ENCODE data around the gene HDHD5.

The HDHD5 gene

DNA sequence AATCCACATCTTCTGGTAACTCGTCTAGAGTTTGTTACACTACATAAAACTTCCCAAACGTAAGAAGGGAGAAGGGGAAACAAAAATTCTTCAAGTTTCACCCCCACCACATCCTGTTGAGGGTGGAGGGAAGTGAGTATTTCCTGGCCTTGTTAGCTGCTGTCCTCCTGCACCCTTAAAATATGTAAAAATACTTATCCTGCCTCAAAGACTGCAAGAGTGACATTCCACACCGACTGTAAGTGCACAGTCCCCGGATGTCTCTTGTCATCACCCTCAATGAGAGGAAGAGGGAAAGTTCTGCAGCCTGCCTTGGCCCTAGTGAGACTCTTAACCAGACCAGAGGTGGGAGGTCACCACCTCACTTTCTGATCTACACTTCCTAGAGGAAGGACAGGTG lies 41.2 kb downstream of the HDHD5 start:
- H3K36me3 ChIP-seq (replicated peaks) = no peaks in the 10 kb centered on the region
- peaks cover 15% of the 10 kb centered on the region for H3K27me3 ChIP-seq (replicated peaks)
- H3K4me3 ChIP-seq (ENCODE audit: low read depth, low read length) = no peak overlapping the region
- no peak overlapping the region for H3K27ac ChIP-seq
- in situ Hi-C loops (cut with HindIII; ENCODE audit: low pct_ligation_motif_present, low sequenced_read_pairs) = no loop called here
- TF ChIP-seq, protein P1, sequence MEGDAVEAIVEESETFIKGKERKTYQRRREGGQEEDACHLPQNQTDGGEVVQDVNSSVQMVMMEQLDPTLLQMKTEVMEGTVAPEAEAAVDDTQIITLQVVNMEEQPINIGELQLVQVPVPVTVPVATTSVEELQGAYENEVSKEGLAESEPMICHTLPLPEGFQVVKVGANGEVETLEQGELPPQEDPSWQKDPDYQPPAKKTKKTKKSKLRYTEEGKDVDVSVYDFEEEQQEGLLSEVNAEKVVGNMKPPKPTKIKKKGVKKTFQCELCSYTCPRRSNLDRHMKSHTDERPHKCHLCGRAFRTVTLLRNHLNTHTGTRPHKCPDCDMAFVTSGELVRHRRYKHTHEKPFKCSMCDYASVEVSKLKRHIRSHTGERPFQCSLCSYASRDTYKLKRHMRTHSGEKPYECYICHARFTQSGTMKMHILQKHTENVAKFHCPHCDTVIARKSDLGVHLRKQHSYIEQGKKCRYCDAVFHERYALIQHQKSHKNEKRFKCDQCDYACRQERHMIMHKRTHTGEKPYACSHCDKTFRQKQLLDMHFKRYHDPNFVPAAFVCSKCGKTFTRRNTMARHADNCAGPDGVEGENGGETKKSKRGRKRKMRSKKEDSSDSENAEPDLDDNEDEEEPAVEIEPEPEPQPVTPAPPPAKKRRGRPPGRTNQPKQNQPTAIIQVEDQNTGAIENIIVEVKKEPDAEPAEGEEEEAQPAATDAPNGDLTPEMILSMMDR (IDR thresholded peaks at IDR 0.05; ENCODE audit: low read depth, low read length, missing control alignments) = no peak
- no peak for DNase-seq

DNA sequence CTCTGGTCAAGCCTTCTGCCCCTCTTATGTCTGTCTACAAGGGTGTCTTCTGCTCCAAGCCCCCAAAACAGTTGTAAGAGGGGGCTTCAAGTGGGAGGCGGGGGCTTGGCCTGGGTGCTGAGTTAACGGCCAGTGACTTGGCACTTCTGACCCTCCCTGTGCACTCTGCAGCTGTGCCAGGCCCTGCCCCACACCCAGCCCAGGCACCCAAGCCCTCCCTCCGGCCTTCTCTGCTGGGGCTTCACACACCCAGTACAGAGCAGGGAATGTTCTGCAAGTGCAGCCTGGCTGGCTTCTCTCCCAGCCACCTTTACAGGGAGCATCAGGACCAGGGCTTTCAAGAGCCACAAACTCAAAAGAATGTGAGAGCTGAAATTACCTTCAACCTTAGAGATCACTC lies 41.7 kb downstream of the HDHD5 start:
- in situ Hi-C loops (cut with HindIII; ENCODE audit: low pct_ligation_motif_present, low sequenced_read_pairs) = no loop called here
- no peak overlapping the region for H3K4me3 ChIP-seq (ENCODE audit: low read depth, low read length)
- TF ChIP-seq, protein P1 (IDR thresholded peaks at IDR 0.05; ENCODE audit: low read depth, low read length, missing control alignments) = no peak
- no peak overlapping the region for H3K27ac ChIP-seq
- DNase-seq = no peak
- H3K27me3 ChIP-seq (replicated peaks) = peaks cover 15% of the 10 kb centered on the region
- no peaks in the 10 kb centered on the region for H3K36me3 ChIP-seq (replicated peaks)

DNA sequence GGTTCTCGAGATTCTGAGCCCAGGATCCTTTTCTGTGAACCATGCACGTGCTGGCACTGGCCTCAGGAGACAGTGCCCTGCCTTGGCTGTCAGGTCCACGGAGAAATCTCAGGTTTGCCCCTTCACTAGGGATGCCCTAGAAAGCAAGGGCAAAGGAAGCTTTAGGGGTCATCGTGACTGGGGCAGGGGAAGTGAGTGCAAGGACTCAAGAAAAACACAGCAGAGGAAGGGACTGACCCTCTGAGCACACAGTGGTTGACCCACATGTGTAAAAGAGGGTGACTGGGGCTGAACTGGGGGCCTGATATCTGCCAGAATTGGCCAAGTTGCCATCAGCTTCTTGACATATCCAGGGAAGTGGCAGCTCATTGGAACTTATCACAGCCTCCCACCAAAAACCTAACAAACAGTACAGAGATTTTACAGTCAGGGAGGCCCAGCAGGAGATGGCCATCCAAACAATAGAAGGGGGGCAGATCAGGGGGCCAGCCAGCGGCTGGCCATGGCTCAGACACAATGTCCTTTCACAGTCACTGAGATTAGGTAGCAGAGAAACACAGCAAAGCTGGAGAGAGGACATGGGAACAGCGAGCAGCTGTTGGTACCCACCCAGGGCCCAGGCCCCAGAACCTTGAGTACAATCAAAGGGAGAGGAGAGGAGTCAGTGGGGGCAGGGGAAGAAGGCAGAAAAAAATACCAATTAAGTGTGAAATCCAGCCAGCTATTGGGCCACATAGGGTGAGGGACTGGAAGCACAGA lies 42.3 kb downstream of the HDHD5 start:
- no peak overlapping the region for H3K4me3 ChIP-seq (ENCODE audit: low read depth, low read length)
- TF ChIP-seq, protein P1 (IDR thresholded peaks at IDR 0.05; ENCODE audit: low read depth, low read length, missing control alignments) = no peak
- H3K27ac ChIP-seq = no peak overlapping the region
- H3K27me3 ChIP-seq (replicated peaks) = peaks cover 13% of the 10 kb centered on the region
- H3K36me3 ChIP-seq (replicated peaks) = no peaks in the 10 kb centered on the region
- no peak for DNase-seq
- in situ Hi-C loops (cut with HindIII; ENCODE audit: low pct_ligation_motif_present, low sequenced_read_pairs) = no loop called here

DNA sequence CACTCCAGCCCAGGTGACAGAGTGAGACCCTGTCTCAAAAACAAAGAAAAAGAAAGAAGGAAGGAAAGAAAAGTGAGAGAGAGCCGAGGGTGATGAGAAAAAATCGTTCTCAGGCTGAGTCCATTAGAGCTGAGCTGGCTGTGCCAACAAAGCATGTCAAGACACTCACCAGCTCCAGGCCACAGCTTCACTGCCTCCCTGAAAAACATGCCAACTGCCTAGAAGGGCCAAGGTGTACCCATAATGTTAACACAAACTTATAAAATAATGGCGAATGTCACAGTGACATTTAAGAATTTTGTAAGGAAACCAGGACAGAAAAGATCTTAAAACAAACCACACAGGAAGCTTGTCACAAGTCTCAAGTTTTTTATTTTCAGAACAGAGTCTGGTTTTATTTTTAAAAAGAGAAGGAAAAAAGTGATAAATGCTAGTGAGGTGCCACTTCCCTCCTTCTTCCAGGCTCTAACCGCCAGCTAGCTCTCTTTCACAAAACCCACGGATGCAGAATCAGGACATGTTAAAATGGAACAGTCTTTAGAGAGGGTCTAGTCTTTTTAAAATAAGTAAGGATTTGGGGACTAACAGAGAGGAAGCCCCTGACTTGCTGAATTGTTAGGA lies 43.0 kb downstream of the HDHD5 start:
- Histone ChIP-seq H3K27me3 (replicated peaks) (peaks cover 11% of the 10 kb centered on the region), H3K4me3 (ENCODE audit: low read depth, low read length) (no peak overlapping the region), H3K27ac (no peak overlapping the region), H3K36me3 (replicated peaks) (no peaks in the 10 kb centered on the region)
- in situ Hi-C loops (cut with HindIII; ENCODE audit: low pct_ligation_motif_present, low sequenced_read_pairs) = no loop called here
- DNase-seq = no peak
- TF ChIP-seq, protein P1 (IDR thresholded peaks at IDR 0.05; ENCODE audit: low read depth, low read length, missing control alignments) = no peak

DNA sequence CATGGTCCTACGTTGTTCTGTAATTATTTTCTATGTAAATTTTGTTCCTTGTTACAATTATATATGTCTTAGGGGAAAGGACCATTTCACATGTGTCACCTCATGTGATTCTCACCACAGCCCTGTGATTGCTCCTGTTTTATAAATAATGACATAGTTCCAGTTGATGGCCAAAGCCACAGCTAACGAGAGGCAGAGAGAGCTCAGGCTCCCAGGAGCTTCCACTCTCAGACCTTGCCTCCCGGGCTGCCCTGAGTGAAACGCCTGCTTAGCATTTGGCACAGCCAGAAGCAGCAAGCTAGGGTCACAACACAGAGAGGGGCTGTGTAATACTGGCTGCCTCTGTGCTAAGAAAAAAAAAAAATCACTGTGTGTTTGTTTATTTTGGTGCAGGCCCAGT lies 43.8 kb downstream of the HDHD5 start:
- peaks cover 5% of the 10 kb centered on the region for H3K27me3 ChIP-seq (replicated peaks)
- TF ChIP-seq, protein P1 (IDR thresholded peaks at IDR 0.05; ENCODE audit: low read depth, low read length, missing control alignments) = no peak
- H3K36me3 ChIP-seq (replicated peaks) = no peaks in the 10 kb centered on the region
- no peak overlapping the region for H3K4me3 ChIP-seq (ENCODE audit: low read depth, low read length)
- in situ Hi-C loops (cut with HindIII; ENCODE audit: low pct_ligation_motif_present, low sequenced_read_pairs) = no loop called here
- H3K27ac ChIP-seq = no peak overlapping the region
- no peak for DNase-seq
